Measurements from ENCODE around the gene OGG1.
A peak's percentile ranks its signal among the peaks of the same experiment; 100 is the strongest.

OGG1 gene

DNA sequence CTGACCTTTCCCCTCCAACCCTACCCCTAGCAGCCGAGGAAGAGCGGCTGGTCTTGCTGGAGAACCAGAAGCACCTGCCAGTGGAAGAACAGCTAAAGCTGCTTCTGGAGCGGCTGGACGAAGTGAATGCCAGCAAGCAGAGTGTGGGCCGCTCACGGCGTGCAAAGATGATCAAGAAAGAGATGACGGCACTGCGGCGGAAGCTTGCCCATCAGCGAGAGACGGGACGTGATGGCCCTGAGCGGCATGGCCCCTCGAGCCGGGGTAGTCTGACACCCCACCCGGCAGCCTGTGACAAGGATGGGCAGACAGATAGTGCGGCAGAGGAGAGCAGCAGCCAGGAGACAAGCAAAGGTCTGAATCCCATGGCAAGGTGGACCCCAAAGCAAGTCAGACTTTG is 6.2 kb upstream of the OGG1 start:
- H3K4me3 Mint-ChIP-seq, result no peak overlapping the region
- H3K9me3 Mint-ChIP-seq, result no peaks in the 10 kb centered on the region
- H3K4me1 Mint-ChIP-seq, result peaks cover 28% of the 10 kb centered on the region
- ATAC-seq (no peak), DNase-seq (ENCODE audit: low spot score in 2 of 2) (no peak)
- peaks cover 100% of the 10 kb centered on the region for H3K36me3 Mint-ChIP-seq
- peak overlapping the region; percentile 64 for H3K27ac Mint-ChIP-seq

GRCh38 chr3:9744162-9744561 is 5.6 kb upstream of the OGG1 start:
- DNase-seq (ENCODE audit: low spot score in 2 of 2) (no peak), ATAC-seq (no peak)
- peaks cover 31% of the 10 kb centered on the region for H3K4me1 Mint-ChIP-seq
- peaks cover 100% of the 10 kb centered on the region for H3K36me3 Mint-ChIP-seq
- no peak overlapping the region for H3K4me3 Mint-ChIP-seq
- H3K27ac Mint-ChIP-seq, result peak overlapping the region; percentile 64
- no peaks in the 10 kb centered on the region for H3K9me3 Mint-ChIP-seq

GRCh38 chr3:9745521-9745920 is 4.2 kb upstream of the OGG1 start:
- Mint-ChIP-seq H3K4me1 (peaks cover 36% of the 10 kb centered on the region), H3K27ac (peak overlapping the region; percentile 91), H3K9me3 (no peaks in the 10 kb centered on the region), H3K36me3 (peaks cover 100% of the 10 kb centered on the region), H3K4me3 (no peak overlapping the region)
- ATAC-seq, result no peak
- DNase-seq (ENCODE audit: low spot score in 2 of 2), result no peak

GRCh38 chr3:9746330-9746729 is 3.4 kb upstream of the OGG1 start:
- peak overlapping the region; percentile 8 for H3K4me3 Mint-ChIP-seq
- no peak for DNase-seq (ENCODE audit: low spot score in 2 of 2)
- peak; percentile 14 for ATAC-seq
- H3K9me3 Mint-ChIP-seq, result no peaks in the 10 kb centered on the region
- H3K27ac Mint-ChIP-seq, result peak overlapping the region; percentile 91
- H3K4me1 Mint-ChIP-seq, result peaks cover 39% of the 10 kb centered on the region
- peaks cover 100% of the 10 kb centered on the region for H3K36me3 Mint-ChIP-seq

DNA sequence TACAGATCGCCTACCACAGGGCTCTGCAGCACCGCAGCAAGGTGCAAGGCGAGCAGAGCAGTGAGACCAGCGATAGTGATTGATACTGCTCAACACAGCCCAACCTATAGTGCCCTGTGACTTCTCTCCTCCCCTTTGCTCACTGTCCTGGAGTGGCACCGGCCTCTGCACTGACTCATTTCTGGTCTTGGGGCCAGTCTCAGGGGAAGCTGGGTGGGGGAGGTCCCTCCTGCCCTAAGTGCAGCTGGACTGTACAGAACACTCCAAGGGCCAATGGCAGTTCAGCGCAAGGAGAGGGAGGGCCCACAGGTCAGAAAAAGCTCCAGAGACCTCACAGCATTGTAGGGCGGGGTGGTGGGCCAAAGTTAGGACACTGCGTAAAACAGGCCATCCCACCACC is 2.5 kb upstream of the OGG1 start:
- ATAC-seq, result no peak
- no peaks in the 10 kb centered on the region for H3K9me3 Mint-ChIP-seq
- no peak for DNase-seq (ENCODE audit: low spot score in 2 of 2)
- H3K4me1 Mint-ChIP-seq, result peaks cover 47% of the 10 kb centered on the region
- peak overlapping the region; percentile 91 for H3K27ac Mint-ChIP-seq
- H3K36me3 Mint-ChIP-seq, result peaks cover 100% of the 10 kb centered on the region
- H3K4me3 Mint-ChIP-seq, result no peak overlapping the region

DNA sequence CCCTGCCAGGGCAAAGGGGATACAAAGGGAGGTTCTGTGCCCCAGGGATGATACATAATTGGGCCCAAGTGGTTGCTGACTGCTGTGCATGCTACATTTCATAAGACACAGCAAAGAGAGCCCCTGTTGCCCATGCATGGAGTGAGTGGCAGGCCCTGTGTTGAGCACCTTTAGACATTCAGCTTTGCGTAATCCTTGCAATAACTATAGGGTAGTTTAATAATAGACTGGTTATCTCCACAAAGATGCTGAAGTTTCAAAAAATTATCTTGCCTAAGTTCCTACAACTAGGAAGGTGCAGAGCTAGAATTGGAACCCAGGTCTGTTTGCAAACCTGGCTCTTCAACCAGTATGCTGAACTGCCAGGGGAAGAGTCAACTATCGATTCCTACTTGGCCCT is 1.7 kb upstream of the OGG1 start:
- Mint-ChIP-seq H3K9me3 (no peaks in the 10 kb centered on the region), H3K4me3 (no peak overlapping the region), H3K36me3 (peaks cover 100% of the 10 kb centered on the region), H3K27ac (peak overlapping the region; percentile 91), H3K4me1 (peaks cover 47% of the 10 kb centered on the region)
- no peak for DNase-seq (ENCODE audit: low spot score in 2 of 2)
- no peak for ATAC-seq

GRCh38 chr3:9749296-9749644 is 482 bp upstream of the OGG1 start:
- DNase-seq (ENCODE audit: low spot score in 2 of 2), result no peak
- ATAC-seq, result no peak
- peak overlapping the region; percentile 91 for H3K27ac Mint-ChIP-seq
- peak overlapping the region; percentile 91 for H3K4me3 Mint-ChIP-seq
- H3K36me3 Mint-ChIP-seq, result peaks cover 100% of the 10 kb centered on the region
- peaks cover 55% of the 10 kb centered on the region for H3K4me1 Mint-ChIP-seq
- H3K9me3 Mint-ChIP-seq, result no peaks in the 10 kb centered on the region

GRCh38 chr3:9750556-9751411 is 1.0 kb downstream of the OGG1 start:
- ATAC-seq (no peak), DNase-seq (ENCODE audit: low spot score in 2 of 2) (peak in 1 of 2 donors; percentile 59)
- Mint-ChIP-seq H3K36me3 (peaks cover 100% of the 10 kb centered on the region), H3K4me1 (peaks cover 64% of the 10 kb centered on the region), H3K27ac (peak overlapping the region; percentile 91), H3K9me3 (no peaks in the 10 kb centered on the region), H3K4me3 (peak overlapping the region; percentile 91)

DNA sequence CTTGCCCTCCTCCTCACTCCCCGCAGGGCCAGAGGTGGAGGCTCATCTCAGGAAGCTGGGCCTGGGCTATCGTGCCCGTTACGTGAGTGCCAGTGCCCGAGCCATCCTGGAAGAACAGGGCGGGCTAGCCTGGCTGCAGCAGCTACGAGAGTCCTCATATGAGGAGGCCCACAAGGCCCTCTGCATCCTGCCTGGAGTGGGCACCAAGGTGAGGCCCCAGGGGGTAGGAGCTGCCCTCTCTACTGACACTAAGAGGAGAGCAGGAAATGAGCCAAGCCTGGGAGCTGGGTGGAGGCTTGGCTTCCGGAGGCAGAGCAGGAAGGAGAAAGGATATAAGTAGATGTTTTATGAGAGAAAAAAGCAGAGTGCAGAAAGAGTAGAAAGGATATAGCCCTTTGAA is 4.9 kb downstream of the OGG1 start:
- Mint-ChIP-seq H3K36me3 (peaks cover 98% of the 10 kb centered on the region), H3K4me3 (no peak overlapping the region), H3K9me3 (no peaks in the 10 kb centered on the region), H3K27ac (peak overlapping the region; percentile 63), H3K4me1 (peaks cover 47% of the 10 kb centered on the region)
- ATAC-seq (no peak), DNase-seq (ENCODE audit: low spot score in 2 of 2) (no peak)

DNA sequence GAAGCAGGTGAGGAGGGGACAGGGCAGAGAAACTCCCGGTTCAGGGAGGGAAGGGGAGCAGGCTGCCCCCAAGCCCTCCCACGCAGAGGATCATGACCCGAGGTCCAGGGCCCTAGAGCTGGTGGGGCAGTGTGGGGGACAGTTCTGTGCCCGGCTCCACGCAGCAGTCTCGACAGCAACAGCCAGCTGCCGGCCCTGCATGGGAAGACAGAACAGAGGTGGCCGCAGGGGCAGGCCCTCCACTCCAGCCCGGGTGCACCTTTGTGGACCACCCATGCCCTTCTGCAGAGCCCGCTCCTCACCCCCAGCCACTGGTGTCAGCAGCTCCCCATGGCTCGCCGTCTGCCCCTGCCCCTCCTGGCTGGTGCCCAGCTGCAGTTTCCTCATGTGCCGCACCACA is 7.7 kb downstream of the OGG1 start:
- Mint-ChIP-seq H3K4me1 (peaks cover 29% of the 10 kb centered on the region), H3K36me3 (peaks cover 96% of the 10 kb centered on the region), H3K4me3 (no peak overlapping the region), H3K9me3 (no peaks in the 10 kb centered on the region), H3K27ac (no peak overlapping the region)
- DNase-seq (ENCODE audit: low spot score in 2 of 2), result no peak
- ATAC-seq, result no peak

- H3K9me3 Mint-ChIP-seq, result no peaks in the 10 kb centered on the region
- H3K36me3 Mint-ChIP-seq, result peaks cover 96% of the 10 kb centered on the region
- no peak overlapping the region for H3K27ac Mint-ChIP-seq
- DNase-seq (ENCODE audit: low spot score in 2 of 2) (no peak), ATAC-seq (no peak)
- H3K4me1 Mint-ChIP-seq, result peaks cover 23% of the 10 kb centered on the region
- no peak overlapping the region for H3K4me3 Mint-ChIP-seq
Observed at GRCh38 chr3:9760779-9761505, 11.2 kb downstream of the OGG1 start.

- H3K36me3 Mint-ChIP-seq, result peaks cover 96% of the 10 kb centered on the region
- H3K4me3 Mint-ChIP-seq, result no peak overlapping the region
- H3K4me1 Mint-ChIP-seq, result peaks cover 29% of the 10 kb centered on the region
- H3K9me3 Mint-ChIP-seq, result no peaks in the 10 kb centered on the region
- H3K27ac Mint-ChIP-seq, result peak overlapping the region; percentile 60
- DNase-seq (ENCODE audit: low spot score in 2 of 2) (no peak), ATAC-seq (no peak)
Observed at GRCh38 chr3:9761919-9762318, 12.2 kb downstream of the OGG1 start.

GRCh38 chr3:9762871-9763270 is 13.1 kb downstream of the OGG1 start:
- ATAC-seq (peak; percentile 26), DNase-seq (ENCODE audit: low spot score in 2 of 2) (no peak)
- peaks cover 39% of the 10 kb centered on the region for H3K4me1 Mint-ChIP-seq
- no peak overlapping the region for H3K27ac Mint-ChIP-seq
- H3K9me3 Mint-ChIP-seq, result no peaks in the 10 kb centered on the region
- peaks cover 98% of the 10 kb centered on the region for H3K36me3 Mint-ChIP-seq
- H3K4me3 Mint-ChIP-seq, result no peak overlapping the region

DNA sequence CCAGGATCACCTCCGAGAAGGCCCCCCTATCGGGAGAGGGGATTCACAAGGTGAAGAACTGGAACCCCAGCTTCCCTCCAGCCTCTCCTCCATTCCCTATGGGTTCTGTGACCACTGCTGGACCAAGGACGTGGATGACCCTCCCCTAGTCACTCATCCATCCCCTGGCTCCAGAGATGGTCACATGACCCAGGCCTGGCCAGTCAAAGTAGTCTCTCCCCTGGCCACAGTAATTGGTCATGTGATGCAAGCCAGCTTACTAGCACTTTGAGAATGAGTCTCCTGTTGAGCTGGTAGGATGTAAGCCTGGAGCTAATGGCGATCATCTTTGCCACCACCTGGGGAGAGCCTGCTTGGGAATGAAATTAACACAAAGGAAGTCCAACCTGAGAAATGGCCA is 16.1 kb downstream of the OGG1 start:
- H3K9me3 Mint-ChIP-seq, result no peaks in the 10 kb centered on the region
- no peak overlapping the region for H3K4me3 Mint-ChIP-seq
- ATAC-seq (no peak), DNase-seq (ENCODE audit: low spot score in 2 of 2) (no peak)
- peaks cover 54% of the 10 kb centered on the region for H3K4me1 Mint-ChIP-seq
- H3K27ac Mint-ChIP-seq, result peak overlapping the region; percentile 74
- H3K36me3 Mint-ChIP-seq, result peaks cover 84% of the 10 kb centered on the region

DNA sequence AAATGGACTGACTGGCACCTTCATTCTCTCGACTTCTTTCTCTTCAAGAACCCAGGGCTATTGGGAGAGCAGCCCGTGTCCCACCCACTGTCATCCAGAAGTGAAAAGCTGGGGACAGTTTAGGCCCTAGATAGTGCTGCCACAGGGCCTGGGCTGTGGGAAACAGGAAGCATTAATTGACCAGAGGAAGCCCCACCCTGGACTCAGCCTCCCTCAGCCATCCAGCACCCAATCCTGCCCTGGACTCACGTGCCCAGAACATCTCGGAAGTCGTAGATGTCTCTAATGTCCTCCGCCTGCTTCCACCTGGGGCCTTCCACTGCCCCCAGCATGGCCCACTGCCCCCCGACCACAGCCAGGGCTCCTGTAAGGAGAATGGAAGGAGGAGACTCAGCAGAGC is 17.7 kb downstream of the OGG1 start:
- H3K9me3 Mint-ChIP-seq, result no peaks in the 10 kb centered on the region
- H3K4me1 Mint-ChIP-seq, result peaks cover 58% of the 10 kb centered on the region
- peaks cover 70% of the 10 kb centered on the region for H3K36me3 Mint-ChIP-seq
- ATAC-seq (no peak), DNase-seq (ENCODE audit: low spot score in 2 of 2) (no peak)
- peak overlapping the region; percentile 90 for H3K27ac Mint-ChIP-seq
- peak overlapping the region; percentile 80 for H3K4me3 Mint-ChIP-seq
